ENCODE measurements around the gene OR2T1. TPM values are rescaled to one million over a fixed set of nuclear protein-coding genes. Genes with fewer than 3 reads are reported as not detected.
"Not testable (repeated sequence)": the region's sequence is repeated elsewhere in the genome, so short reads cannot be mapped to it uniquely, and the experiment has no call there.

The OR2T1 gene
- total RNA-seq, 1 donor from 2014 or later: not detected

- not testable (repeated sequence) for DNase-seq (ENCODE audit: low spot score in 2 of 2); FAIRE-seq
Observed at GRCh38 chr1:248433811-248434415, 31.1 kb downstream of the OR2T1 start.

- not testable (repeated sequence) for FAIRE-seq; DNase-seq (ENCODE audit: low spot score in 2 of 2)
Observed at GRCh38 chr1:248434913-248435312, 32.1 kb downstream of the OR2T1 start.

- DNase-seq (ENCODE audit: low spot score in 2 of 2); FAIRE-seq: not testable (repeated sequence)
Observed at GRCh38 chr1:248436303-248436702, 33.5 kb downstream of the OR2T1 start.

- not testable (repeated sequence) for FAIRE-seq; DNase-seq (ENCODE audit: low spot score in 2 of 2)
Observed at GRCh38 chr1:248438668-248439067, 35.8 kb downstream of the OR2T1 start.

- FAIRE-seq; DNase-seq (ENCODE audit: low spot score in 2 of 2): not testable (repeated sequence)
Observed at GRCh38 chr1:248439283-248439682, 36.4 kb downstream of the OR2T1 start.

- not testable (repeated sequence) for FAIRE-seq; DNase-seq (ENCODE audit: low spot score in 2 of 2)
Observed at GRCh38 chr1:248442500-248443277, 39.8 kb downstream of the OR2T1 start.

- DNase-seq (ENCODE audit: low spot score in 2 of 2); FAIRE-seq: not testable (repeated sequence)
Observed at GRCh38 chr1:248444603-248445002, 41.8 kb downstream of the OR2T1 start.

- not testable (repeated sequence) for DNase-seq (ENCODE audit: low spot score in 2 of 2); FAIRE-seq
Observed at GRCh38 chr1:248445399-248445798, 42.6 kb downstream of the OR2T1 start, which contains the start of gene OR2T2. TSS of gene OR2T2 (plus strand) at chr1:248445637. CDS start at chr1:248452798, 7,161 bp downstream.

GRCh38 chr1:248448409-248449074 is 45.7 kb downstream of the OR2T1 start:
- FAIRE-seq; DNase-seq (ENCODE audit: low spot score in 2 of 2): not testable (repeated sequence)

- DNase-seq (ENCODE audit: low spot score in 2 of 2); FAIRE-seq: not testable (repeated sequence)
Observed at GRCh38 chr1:248449821-248450465, 47.1 kb downstream of the OR2T1 start.

GRCh38 chr1:248450466-248451145 is 47.8 kb downstream of the OR2T1 start:
- FAIRE-seq; DNase-seq (ENCODE audit: low spot score in 2 of 2): not testable (repeated sequence)

- not testable (repeated sequence) for FAIRE-seq
Observed at GRCh38 chr1:248453619-248454018, 50.8 kb downstream of the OR2T1 start.

GRCh38 chr1:248455045-248455444 is 52.2 kb downstream of the OR2T1 start:
- FAIRE-seq: not testable (repeated sequence)

More at GRCh38 chr1:248453619-248454018, 50.8 kb downstream of the OR2T1 start:
- not testable (repeated sequence) for DNase-seq (ENCODE audit: low spot score in 2 of 2)

GRCh38 chr1:248456635-248457034 is 53.8 kb downstream of the OR2T1 start:
- FAIRE-seq; DNase-seq (ENCODE audit: low spot score in 2 of 2): not testable (repeated sequence)

More at GRCh38 chr1:248455045-248455444, 52.2 kb downstream of the OR2T1 start:
- DNase-seq (ENCODE audit: low spot score in 2 of 2): not testable (repeated sequence)

Other genes with a start within 250 kb of the OR2T1 start
- not detected for gene OR2M2, start 228.2 kb upstream of the OR2T1 start, total RNA-seq
- under 0.01 TPM for gene OR2M3, start 205.8 kb upstream of the OR2T1 start, total RNA-seq
- under 0.01 TPM for gene OR2M4, start 171.6 kb upstream of the OR2T1 start, total RNA-seq
- gene OR2T33, start 125.1 kb upstream of the OR2T1 start, total RNA-seq: not detected
- gene OR2T12, start 99.6 kb upstream of the OR2T1 start, total RNA-seq: not detected
- gene OR2M7, start 78.5 kb upstream of the OR2T1 start, total RNA-seq: not detected
- gene OR14C36, start 54.3 kb upstream of the OR2T1 start, total RNA-seq: not detected
- gene OR2T4, start 41.4 kb upstream of the OR2T1 start, total RNA-seq: not detected
- gene OR2T6, start 27.3 kb upstream of the OR2T1 start, total RNA-seq: not detected
- not detected for gene OR2T2, start 42.6 kb downstream of the OR2T1 start, total RNA-seq
- gene OR2T3, start 70.3 kb downstream of the OR2T1 start, total RNA-seq: not detected
- not detected for gene OR2T5, start 85.5 kb downstream of the OR2T1 start, total RNA-seq
- gene OR2G6, start 105.0 kb downstream of the OR2T1 start, total RNA-seq: not detected
- gene OR2T29, start 159.7 kb downstream of the OR2T1 start, total RNA-seq: not detected
- not detected for gene OR2T34, start 171.7 kb downstream of the OR2T1 start, total RNA-seq
- gene OR2T10, start 194.7 kb downstream of the OR2T1 start, total RNA-seq: not detected
- not detected for gene OR2T11, start 232.0 kb downstream of the OR2T1 start, total RNA-seq
- gene OR2T35, start 242.2 kb downstream of the OR2T1 start, total RNA-seq: under 0.01 TPM

Data from frontal cortex (tissue), 4 donors.